HG02642 (cell line): ENCODE measurements around the gene PLA1A.
A peak's percentile ranks its signal among the peaks of the same experiment; 100 is the strongest.
"Not testable (repeated sequence)": the region's sequence is repeated elsewhere in the genome, so short reads cannot be mapped to it uniquely, and the experiment has no call there.

Experiments
- ATAC-seq: cut with Tn5 transposase; IDR thresholded peaks from one replicate; pipeline ENCODE4 v1.9.1; 2021; ENCODE audit warnings: mild to moderate bottlenecking; ENCODE audit not compliant: unreplicated experiment, poor library complexity

Gene PLA1A

DNA sequence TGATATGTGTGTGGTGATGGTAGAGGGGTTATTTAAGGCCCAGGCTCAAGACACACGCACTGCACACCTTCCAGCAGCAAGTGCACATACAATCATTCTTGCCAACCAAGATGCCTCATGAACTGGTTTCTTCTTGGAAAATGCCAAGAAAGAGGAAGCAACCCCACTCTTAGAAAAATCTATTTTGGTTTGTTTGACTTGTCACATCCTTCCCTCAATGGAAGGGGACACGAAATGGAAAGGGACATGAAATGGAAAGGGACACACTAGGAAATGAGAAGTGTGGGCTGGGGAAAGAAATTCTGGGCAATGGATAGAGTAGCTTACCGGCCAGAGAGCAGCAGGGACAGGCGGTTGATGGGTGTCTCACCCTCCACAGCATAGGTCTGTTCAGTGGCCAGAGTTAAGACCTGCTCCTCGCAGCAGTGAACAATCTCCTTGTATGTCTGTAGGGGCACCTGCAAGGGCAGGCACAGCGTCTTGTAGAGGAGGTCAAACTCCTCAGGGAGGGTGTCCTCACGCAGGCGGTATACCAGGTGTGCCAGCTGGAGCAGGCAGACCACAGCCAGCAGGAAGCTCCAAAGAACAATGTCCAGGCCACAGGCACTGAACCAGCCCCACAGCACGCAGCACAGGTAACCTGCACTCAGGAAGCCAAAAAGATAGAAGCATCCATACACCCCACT, 62.1 kb downstream of the PLA1A start:
- ATAC-seq = no peak

DNA sequence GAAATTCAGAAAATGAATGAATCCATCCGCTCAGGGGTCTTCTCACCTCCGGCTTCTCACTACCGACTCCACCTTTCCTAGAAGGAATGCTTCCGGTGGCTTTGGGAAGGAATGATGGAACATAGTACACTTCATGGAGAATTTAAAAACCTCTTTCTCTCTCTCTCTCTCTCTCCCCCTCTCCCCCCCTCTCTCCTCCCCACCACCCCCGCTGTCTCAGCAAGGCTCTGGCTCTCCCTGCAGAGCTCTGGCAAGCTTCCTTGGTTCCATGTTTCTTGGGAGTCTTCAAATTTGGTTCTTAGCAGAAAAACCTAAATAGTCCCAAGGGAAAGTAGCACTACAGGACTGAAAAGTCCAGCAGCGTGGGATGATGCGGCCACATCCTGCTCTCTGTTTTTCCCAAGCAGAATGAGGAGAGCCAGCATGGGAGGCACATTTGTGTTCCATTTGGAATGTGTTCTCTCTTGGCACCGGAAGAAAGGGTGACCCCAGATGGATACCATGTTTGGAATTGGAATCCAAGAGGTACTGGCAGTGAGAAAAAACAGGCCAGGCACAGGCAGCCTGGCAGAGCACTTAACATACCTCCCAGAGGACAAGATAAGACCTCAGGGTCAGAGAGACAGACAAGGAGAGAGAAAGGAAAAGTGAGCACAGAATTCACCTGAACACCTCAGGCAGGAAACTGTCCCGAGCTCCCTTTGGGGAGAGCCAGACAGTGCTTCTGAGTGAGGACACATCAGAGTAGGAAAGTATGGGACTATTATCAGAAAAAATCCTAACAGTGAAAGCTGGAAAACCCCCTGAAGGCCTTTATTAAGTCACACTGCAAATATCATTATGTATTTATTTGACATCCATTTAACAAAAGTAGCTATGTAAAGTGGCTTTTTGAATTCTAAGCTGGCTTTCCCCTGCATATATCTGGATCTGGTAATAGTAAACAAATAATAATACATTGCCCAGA, 63.1 kb downstream of the PLA1A start, which contains the start of gene POPDC2:
Gene POPDC2 (minus strand): TSS at position 116 of the 967 bp plus-strand sequence. CDS start 166 bp downstream, outside the sequence.
- no peak for ATAC-seq

DNA sequence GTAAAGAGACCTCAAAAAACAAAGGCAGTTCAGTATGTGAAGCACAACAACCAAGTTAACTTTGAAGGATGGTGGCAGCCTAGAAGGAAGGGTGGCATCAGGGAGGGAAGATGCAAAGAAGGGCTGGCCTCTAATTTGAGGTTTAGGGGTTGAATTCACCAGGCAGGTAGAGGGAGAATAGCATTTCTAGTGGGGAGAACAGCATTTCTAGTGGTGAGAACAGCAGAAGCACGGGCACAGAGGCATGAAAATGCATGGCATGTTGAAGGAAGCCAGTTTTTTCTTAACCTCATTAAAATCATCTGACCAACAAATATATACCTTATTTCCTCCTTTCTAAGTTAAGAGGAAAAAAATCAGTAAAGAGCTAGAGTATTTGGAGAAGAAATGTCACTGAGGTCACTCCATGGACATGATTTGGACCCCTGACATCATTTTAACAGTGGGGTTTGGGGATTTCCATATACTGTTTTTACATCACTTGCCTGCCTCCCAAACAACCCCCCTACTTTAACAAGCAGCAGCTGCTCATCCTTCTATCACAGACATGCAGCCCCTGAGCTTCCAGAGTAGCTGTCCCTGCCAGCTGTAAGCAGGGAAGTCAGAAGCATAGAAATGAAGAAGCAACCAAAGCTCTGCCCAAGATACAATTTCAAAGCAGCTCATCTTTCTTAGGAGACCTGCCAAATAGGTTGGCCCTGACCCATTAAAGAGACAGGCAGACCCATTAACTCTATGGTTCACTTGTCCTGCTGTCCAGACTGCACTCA, 65.1 kb downstream of the PLA1A start:
- no peak for ATAC-seq

GRCh38 chr3:119663885-119664284, 66.2 kb downstream of the PLA1A start:
- ATAC-seq = no peak

DNA sequence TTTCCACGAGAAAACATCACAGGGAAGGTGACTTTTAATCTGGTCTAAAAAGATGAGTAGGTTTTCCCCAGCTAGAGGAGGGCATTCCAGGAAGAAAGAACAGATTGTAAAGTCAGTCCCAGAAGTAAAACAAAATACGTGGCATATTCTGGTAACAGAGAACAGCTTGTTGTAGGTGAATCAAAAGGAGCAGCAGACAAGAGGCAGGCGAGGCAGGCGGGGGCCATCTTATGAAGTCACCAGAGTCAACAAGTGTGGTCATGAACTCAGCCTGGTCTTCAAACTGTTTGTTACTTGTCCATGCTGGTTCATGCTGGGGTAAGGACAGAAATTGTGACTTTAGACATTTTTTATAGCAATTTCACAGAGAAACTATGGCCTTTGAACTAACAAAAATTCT, 66.7 kb downstream of the PLA1A start:
- no peak for ATAC-seq

DNA sequence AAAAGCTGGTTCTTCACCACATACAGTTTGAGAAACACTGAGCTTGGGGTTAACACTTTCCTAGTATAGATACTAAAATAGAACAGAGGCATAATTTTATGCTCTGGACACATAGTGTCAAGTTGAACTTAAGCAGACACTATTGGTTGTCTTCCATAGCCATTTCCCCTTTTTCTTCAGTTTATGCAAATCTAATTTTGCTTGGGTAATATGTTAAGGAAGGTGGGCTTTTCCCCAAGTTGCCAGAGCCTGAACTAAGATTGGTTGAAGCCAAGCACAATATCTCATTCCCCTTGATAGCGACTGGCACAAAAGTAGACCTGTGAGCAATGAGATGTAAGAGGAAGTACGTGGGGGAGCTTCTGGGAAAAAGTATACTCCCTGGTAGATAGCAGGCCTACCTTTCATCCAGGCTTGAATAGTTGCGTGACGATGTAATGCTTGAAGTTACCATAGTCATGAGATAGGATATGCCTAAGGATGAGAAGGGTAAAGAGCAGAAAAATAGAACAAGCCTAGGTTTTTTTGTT, 67.2 kb downstream of the PLA1A start:
- peak; percentile 38 for ATAC-seq

- no peak for ATAC-seq
Observed at GRCh38 chr3:119665954-119666559, 68.4 kb downstream of the PLA1A start.

GRCh38 chr3:119669906-119670570, 72.4 kb downstream of the PLA1A start:
- no peak for ATAC-seq

GRCh38 chr3:119672776-119673175, 75.1 kb downstream of the PLA1A start:
- no peak for ATAC-seq

GRCh38 chr3:119673875-119674274, 76.2 kb downstream of the PLA1A start:
- ATAC-seq = no peak

DNA sequence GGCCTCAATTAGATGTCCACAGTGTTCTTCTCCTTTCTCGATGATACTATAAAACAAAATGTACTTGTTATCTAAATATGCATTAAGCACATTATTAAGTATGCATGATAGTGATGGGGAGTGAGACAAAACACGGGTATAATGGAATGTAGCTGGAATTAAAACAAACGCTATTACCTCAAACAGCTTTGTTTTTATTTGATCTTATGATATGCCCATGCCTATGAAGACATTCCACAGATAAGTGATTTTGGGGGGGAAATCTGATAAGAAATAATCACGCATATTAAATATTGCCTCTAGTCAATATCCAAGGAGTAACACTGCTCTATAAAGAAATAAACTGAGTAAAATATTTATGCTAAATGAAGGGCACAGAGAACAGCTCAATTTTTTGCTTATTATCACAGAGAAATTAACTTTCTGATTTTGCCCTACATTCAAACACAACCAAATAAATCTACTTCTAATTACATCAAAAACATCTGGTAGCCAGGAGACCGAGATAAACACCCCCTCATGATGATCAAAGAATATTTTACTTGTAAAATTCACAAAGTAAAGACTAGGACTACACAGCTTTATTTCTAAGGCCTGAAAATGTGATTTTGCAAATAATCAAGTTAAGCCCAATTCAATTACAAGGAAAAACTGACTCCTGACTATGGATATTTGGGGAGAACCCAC, 77.6 kb downstream of the PLA1A start:
- ATAC-seq = no peak

- ATAC-seq = no peak
Observed at GRCh38 chr3:119676020-119676419, 78.3 kb downstream of the PLA1A start.

DNA sequence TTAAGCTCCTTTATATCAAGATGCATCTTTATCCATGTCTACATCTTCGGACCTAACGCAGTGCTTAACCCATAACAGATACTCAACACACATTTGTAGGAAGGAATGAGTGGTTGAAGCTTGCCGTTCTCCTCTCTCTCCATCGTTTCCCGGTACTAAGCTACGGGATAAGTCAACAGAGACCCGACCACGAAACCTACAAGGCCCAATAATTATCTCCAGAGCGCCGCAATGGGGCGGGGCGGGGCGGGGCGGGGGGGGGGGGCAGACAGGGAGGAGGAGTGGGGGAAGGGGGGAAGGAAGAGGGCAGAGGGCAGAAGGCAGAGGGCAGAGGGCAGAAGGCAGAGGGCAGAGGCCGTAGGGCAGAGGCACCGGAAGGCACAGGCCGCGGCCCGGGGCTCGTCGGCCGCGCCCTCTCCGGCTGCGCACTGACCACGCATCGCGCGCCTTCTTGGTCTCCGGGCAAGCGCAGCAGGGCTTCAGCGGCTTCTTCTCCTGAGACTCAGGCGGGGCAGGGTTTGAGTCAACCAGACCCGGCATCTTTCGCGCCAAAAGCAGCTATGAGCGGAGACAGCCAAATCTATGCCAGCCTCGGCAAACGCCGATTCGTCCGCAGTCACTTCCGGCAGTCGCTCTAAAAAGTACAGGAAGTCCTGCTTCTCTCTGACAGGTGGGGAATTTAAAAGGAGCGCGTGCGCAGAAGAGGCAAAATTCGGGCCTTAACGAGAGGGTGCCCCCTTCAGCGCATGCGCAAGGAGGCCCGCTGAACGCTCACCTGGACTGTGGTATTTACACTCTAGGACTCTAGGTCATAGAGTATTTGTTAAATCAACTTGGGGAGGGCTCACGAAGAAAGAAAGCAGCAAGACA, 79.3 kb downstream of the PLA1A start, which contains the start of gene COX17:
Gene COX17 (minus strand): TSS at position 636 of the 870 bp plus-strand sequence. CDS start 96 bp downstream, at position 540.
- ATAC-seq = peak; percentile 92

GRCh38 chr3:119677641-119677934, 79.9 kb downstream of the PLA1A start:
- ATAC-seq = no peak

DNA sequence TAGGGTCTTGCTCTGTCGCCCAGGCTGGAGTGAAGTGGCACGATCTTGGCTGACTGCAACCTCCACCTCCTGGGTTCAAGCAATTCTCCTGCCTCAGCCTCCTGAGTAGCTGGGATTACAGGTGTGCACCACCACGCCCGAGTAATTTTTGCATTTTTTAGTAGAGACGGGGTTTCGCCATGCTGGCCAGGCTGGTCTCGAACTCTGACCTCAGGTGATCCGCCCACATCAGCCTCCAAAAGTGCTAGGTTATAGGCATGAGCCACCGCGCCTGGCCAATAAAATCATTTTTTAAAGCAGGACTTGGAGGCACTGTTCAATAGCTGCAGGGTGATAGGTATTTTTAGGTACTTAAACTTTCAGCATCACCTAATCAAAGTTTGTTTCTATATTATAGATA, 80.5 kb downstream of the PLA1A start:
- not testable (repeated sequence) for ATAC-seq
